Caco-2 (cell line): ENCODE data around the gene FCAR. TPM values are rescaled to one million over a fixed set of nuclear protein-coding genes. Genes with fewer than 3 reads are reported as not detected.

ENCODE experiments used
- total RNA-seq: library from RNA; stranded (reverse); gene quantifications from 2 replicates; pipeline ENCODE4 v1.2.3, GENCODE V29; 2022

FCAR gene
- total RNA-seq, 1 experiment from 2014 or later: not detected

Other genes with a start within 250 kb of the FCAR start
- gene LILRB1, start 243.8 kb upstream of the FCAR start, total RNA-seq: not detected in 2 replicates
- not detected in 2 replicates for gene LILRB4, start 211.2 kb upstream of the FCAR start, total RNA-seq
- not detected in 2 replicates for gene KIR3DL3, start 149.8 kb upstream of the FCAR start, total RNA-seq
- not detected in 2 replicates for gene KIR2DL3, start 135.7 kb upstream of the FCAR start, total RNA-seq
- not detected in 2 replicates for gene KIR2DL1, start 104.4 kb upstream of the FCAR start, total RNA-seq
- gene KIR2DL4, start 70.6 kb upstream of the FCAR start, total RNA-seq: not detected in 2 replicates
- gene KIR3DL1, start 57.8 kb upstream of the FCAR start, total RNA-seq: not detected in 2 replicates
- not detected in 2 replicates for gene KIR2DS4, start 41.6 kb upstream of the FCAR start, total RNA-seq
- not detected in 2 replicates for gene KIR3DL2, start 23.8 kb upstream of the FCAR start, total RNA-seq
- 0.91 and 1.1 TPM in 2 replicates for gene NCR1, start 31.9 kb downstream of the FCAR start, total RNA-seq
- gene NLRP7, start 73.3 kb downstream of the FCAR start, total RNA-seq: 0.43 and 0.49 TPM in 2 replicates
- 108 and 115 TPM in 2 replicates for gene NLRP2, start 92.1 kb downstream of the FCAR start, total RNA-seq
- not detected in 2 replicates for gene GP6, start 164.0 kb downstream of the FCAR start, total RNA-seq
- 43.3 and 49.8 TPM in 2 replicates for gene RDH13, start 188.9 kb downstream of the FCAR start, total RNA-seq
- gene EPS8L1, start 201.6 kb downstream of the FCAR start, total RNA-seq: 135 and 141 TPM in 2 replicates
- 104 TPM in 2 replicates for gene PPP1R12C, start 243.4 kb downstream of the FCAR start, total RNA-seq